BLaER1 (cell line): ENCODE results near the gene HNRNPU.

Source experiments
- H3K27ac ChIP-seq: shearing (Covaris generic); formaldehyde crosslinking; 2 replicates; pipeline ENCODE4 v1.8.1; 2022
- H3K27me3 ChIP-seq: shearing (Covaris generic); formaldehyde crosslinking; 2 replicates; pipeline ENCODE4 v1.8.1; 2022
- H3K36me3 ChIP-seq: shearing (Covaris generic); formaldehyde crosslinking; 2 replicates; pipeline ENCODE4 v1.8.1; 2022
- H3K4me1 ChIP-seq: shearing (Covaris generic); formaldehyde crosslinking; 2 replicates; pipeline ENCODE4 v1.8.1; 2022
- H3K4me2 ChIP-seq: shearing (Covaris generic); formaldehyde crosslinking; 2 replicates; pipeline ENCODE4 v1.8.1; 2022
- H3K4me3 ChIP-seq: shearing (Covaris generic); formaldehyde crosslinking; 2 replicates; pipeline ENCODE4 v1.8.1; 2022
- H3K9ac ChIP-seq: shearing (Covaris generic); formaldehyde crosslinking; 2 replicates; pipeline ENCODE4 v1.8.1; 2022
- H3K9me3 ChIP-seq: shearing (Covaris generic); formaldehyde crosslinking; 2 replicates; pipeline ENCODE4 v1.8.1; 2022
- H4K20me1 ChIP-seq: shearing (Covaris generic); formaldehyde crosslinking; 2 replicates; pipeline ENCODE4 v1.8.1; 2022
- Cebpa-rat ChIP-seq: shearing (Covaris generic); IDR thresholded peaks from 2 replicates; pipeline ENCODE4 v1.8.1; 2022

Gene HNRNPU

DNA sequence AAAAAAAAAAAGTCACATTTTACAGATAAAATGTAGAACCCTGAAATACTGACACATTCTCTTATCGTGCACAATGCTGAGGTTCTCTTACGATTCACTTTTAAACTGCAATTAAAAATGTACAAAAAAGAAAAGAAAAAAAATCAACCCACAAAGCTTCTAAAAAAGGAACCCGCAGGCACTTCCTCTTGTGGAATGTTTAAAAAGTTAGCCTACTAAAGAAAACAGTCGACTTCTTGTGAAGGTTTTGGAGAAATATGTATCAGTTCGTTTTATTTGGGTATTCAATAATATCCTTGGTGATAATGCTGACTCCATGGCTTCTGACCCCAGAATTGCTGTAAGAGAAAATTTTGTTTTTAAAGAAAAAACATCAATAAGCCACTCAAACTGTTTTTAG is 10.2 kb downstream of the HNRNPU start:
- Histone ChIP-seq H4K20me1 (peaks cover 100% of the 10 kb centered on the region), H3K27me3 (no peaks in the 10 kb centered on the region), H3K9me3 (no peaks in the 10 kb centered on the region), H3K4me1 (peaks cover 62% of the 10 kb centered on the region), H3K4me2 (peak overlapping the region; percentile 87), H3K36me3 (peaks cover 98% of the 10 kb centered on the region), H3K9ac (no peak overlapping the region; the same call in 1 of the 2 replicates), H3K27ac (no peak overlapping the region), H3K4me3 (no peak overlapping the region)
- no peak for TF ChIP-seq Cebpa-rat

DNA sequence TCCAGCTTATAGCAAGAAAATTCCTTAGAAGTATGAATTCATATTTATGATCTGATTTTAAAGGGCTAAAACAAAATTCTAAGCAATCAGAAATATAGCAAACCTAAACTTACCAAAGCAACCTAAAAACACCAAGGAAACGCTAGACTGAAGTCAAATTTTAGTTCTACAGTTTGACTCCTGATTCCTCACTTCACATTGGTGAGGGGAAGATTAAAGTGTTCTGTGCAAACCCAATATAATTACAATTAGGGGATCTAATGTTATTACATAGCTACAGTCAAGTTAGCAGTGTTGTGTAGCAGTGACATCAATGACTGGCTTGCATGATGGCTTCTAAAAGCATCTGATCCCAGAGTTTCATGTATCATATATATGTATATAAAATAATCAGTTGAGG is 11.6 kb downstream of the HNRNPU start:
- Histone ChIP-seq H4K20me1 (peaks cover 100% of the 10 kb centered on the region), H3K27ac (no peak overlapping the region), H3K4me2 (no peak overlapping the region), H3K4me1 (peaks cover 48% of the 10 kb centered on the region), H3K9me3 (no peaks in the 10 kb centered on the region), H3K27me3 (no peaks in the 10 kb centered on the region), H3K4me3 (no peak overlapping the region), H3K36me3 (peaks cover 98% of the 10 kb centered on the region), H3K9ac (no peak overlapping the region)
- no peak for TF ChIP-seq Cebpa-rat

DNA sequence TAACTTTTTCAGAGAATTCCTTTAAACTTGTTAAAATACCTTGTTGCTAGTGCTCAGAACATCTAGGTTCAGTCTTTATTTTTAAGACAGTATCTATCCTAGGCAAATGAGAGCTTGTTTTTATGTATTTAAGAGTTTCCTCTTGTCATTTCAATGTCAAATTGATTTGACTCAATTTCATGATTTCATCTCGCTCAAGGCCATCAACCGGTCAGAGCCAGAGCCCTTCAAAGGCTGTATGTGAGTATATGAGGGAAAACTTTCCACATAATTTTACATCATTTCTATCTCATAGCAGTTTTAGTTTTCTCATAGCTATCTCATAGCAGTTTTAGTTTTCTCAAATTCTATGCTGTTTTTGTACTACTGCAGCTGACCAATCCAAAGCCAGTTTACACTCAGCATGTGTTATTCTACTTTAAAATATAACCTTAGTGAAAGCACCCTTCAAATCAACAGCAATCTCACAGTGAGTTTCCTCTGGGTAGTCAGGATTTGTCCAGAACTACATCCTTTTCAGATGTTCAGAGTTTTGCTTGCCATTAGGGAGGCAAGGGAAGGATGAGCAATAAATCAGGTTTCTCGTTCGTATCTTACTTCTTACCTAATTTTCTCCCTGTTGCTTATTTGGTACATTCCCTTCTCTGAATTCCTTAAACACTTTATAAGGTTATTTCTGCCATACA is 12.7 kb downstream of the HNRNPU start:
- no peak for TF ChIP-seq Cebpa-rat
- Histone ChIP-seq H3K9ac (no peak overlapping the region), H3K4me1 (peaks cover 39% of the 10 kb centered on the region), H4K20me1 (peaks cover 100% of the 10 kb centered on the region), H3K36me3 (peaks cover 98% of the 10 kb centered on the region), H3K4me2 (no peak overlapping the region), H3K9me3 (no peaks in the 10 kb centered on the region), H3K4me3 (no peak overlapping the region), H3K27ac (no peak overlapping the region), H3K27me3 (no peaks in the 10 kb centered on the region)

DNA sequence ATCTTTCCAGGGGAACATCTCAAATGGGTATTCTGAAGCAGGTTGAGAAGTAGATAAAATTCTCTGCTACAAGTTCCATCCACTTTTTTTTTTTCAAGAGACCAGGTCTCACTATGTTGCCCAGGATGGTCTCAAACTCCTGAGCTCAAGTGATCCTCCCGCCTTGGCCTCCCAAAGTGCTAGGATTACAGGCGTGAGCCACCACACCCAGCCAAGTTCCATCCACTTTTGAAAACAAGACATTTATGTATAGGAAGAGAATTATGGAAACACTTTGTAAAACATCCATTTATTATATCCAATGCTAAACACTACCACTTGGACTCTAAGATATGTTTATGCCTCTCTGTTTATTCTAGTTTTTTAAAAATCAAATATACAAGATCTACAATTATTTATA is 13.4 kb downstream of the HNRNPU start:
- H3K4me2 ChIP-seq: no peak overlapping the region
- H4K20me1 ChIP-seq: peaks cover 100% of the 10 kb centered on the region
- no peak overlapping the region for H3K9ac ChIP-seq
- H3K4me3 ChIP-seq: no peak overlapping the region
- no peak for TF ChIP-seq Cebpa-rat
- peaks cover 98% of the 10 kb centered on the region for H3K36me3 ChIP-seq
- H3K27ac ChIP-seq: no peak overlapping the region
- peaks cover 39% of the 10 kb centered on the region for H3K4me1 ChIP-seq
- no peaks in the 10 kb centered on the region for H3K9me3 ChIP-seq
- no peaks in the 10 kb centered on the region for H3K27me3 ChIP-seq

DNA sequence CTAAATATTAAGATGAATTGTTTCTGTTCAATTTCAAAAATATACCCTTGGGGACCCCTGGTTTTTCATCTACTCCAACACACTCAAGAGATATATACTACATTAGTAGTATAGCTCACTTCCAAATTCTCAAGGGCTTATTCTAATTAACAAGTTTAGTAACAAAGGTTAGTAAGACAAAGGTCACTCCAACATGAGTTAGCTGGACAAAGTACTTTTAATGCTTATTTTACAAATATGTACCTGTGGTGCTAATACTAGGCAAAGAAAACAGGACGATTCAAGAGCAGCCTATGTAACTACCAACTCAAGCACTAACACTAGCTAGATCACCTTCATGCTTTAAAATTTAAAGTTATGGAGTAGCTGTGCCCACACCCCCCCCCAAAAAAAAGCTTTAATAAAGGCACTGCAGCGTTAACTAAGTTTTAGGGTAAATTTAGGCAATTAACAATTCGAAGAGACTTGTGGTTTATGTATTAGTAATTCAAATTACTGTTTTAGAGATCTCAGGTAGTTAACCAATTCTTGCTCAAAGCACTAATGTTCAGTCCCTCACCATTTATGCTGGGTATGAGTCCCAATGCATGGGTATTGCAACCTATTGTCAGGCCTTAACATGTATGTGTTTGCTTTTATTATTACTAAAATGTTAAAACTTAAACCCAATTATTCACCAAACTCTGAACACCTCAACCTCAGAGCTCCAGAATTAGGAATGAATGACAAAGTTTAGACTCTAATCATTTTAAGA is 14.1 kb downstream of the HNRNPU start:
- no peak overlapping the region for H3K4me3 ChIP-seq
- no peaks in the 10 kb centered on the region for H3K27me3 ChIP-seq
- no peak overlapping the region for H3K4me2 ChIP-seq
- no peak for TF ChIP-seq Cebpa-rat
- peaks cover 100% of the 10 kb centered on the region for H4K20me1 ChIP-seq
- peaks cover 98% of the 10 kb centered on the region for H3K36me3 ChIP-seq
- peaks cover 39% of the 10 kb centered on the region for H3K4me1 ChIP-seq
- no peak overlapping the region for H3K9ac ChIP-seq
- H3K9me3 ChIP-seq: no peaks in the 10 kb centered on the region
- no peak overlapping the region for H3K27ac ChIP-seq

DNA sequence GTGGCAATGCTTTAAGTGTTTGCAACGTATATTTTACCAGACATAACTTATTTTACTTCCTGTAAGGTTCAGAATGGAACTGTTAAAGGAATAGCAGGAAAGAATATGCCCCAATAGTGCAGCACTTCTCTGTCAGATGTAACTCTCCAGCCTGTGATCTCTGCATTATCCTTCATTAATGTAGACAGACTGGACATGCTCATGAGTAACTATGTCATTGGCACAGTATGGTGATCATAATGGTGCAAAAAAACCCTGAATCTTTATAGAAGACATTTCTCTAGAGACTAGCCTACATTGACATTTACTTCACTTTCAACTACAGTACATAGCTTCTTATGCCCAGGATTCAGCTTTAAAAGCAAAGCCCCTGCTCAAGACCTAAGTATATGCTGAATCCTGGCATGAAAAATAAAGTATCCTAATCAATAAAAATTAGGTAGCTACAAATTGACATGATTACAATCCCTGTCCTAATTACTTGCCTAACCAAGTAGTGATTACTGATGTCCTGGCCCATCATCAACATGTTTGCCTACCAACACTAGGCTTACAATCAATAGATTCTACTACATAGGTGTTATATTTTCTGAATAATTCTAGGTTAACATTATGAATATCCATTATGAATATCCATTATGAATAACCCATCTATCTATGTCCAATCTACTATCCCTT is 15.0 kb downstream of the HNRNPU start:
- no peak for TF ChIP-seq Cebpa-rat
- Histone ChIP-seq H3K4me2 (no peak overlapping the region), H3K27ac (no peak overlapping the region), H3K4me3 (no peak overlapping the region), H3K9me3 (no peaks in the 10 kb centered on the region), H3K27me3 (no peaks in the 10 kb centered on the region), H3K4me1 (peaks cover 39% of the 10 kb centered on the region), H3K36me3 (peaks cover 100% of the 10 kb centered on the region), H3K9ac (no peak overlapping the region), H4K20me1 (peaks cover 100% of the 10 kb centered on the region)

DNA sequence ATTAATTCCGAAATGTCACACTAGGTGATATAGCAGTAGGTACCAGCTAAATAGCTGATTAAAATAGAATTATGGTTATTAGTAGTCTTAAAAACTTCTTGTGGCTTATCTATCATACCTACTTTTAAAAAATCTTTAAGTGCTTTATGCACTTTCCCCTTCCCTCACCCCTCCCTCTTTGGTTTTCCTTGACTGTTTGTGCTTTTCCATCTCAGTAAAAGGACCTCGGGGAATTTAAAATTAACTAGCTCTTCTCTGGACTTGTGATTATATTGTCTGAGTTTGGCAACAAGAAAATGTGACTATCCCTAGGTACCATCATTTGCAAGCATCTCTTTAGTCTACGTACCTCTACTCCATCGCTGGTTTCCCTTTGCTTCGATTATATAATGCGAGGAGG is 17.7 kb downstream of the HNRNPU start:
- H3K9me3 ChIP-seq: no peaks in the 10 kb centered on the region
- H3K9ac ChIP-seq: no peak overlapping the region
- H3K4me1 ChIP-seq: peaks cover 52% of the 10 kb centered on the region
- H3K4me2 ChIP-seq: 0 out of 2 replicates have a peak overlapping the region, but pooled peaks have one; percentile 2
- H3K36me3 ChIP-seq: peaks cover 100% of the 10 kb centered on the region
- no peaks in the 10 kb centered on the region for H3K27me3 ChIP-seq
- H3K27ac ChIP-seq: no peak overlapping the region
- peaks cover 98% of the 10 kb centered on the region for H4K20me1 ChIP-seq
- TF ChIP-seq Cebpa-rat: no peak
- H3K4me3 ChIP-seq: no peak overlapping the region

DNA sequence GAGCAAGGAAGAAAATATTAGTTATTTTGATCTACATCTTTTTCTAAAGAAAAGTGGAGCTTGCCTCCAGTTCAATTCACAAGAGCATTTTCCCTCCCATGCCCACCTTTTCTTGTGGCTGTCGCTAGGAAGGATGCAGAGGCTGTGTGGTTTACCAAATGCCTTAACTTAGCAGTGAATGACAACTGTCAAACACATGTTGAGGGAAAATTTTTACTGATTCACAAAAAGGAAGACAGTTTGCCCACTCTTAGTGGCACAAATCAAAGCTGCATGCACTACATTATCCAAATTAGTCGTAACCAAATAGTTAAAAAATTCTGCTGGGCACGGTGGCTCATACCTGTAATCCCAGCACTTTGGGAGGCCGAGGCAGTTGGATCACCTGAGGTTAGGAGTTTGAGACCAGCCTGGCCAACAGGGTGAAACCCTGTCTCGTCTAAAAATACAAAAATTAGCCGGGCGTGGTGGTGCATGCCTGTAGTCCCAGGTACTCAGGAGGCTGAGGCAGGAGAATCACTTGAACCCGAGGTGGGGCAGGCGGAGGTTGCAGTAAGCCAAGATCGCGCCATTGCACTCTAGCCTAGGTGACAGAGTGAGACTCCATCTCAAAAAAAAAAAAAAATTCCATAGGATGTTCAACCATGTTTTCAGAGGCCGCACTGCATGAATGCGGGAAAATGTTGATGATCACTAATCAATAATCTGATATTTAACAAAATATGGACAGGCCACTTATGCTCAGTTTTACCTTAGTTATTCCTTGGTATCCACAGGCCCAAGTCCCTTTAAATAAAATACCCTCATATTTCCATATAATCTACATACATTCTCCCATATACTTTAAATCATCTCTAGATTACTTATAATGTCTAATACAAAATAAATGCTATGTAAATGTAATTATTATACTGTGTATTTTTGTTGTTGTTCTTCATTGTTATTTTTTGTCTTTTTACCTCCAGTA is 19.9 kb downstream of the HNRNPU start:
- Histone ChIP-seq H3K9me3 (no peaks in the 10 kb centered on the region), H3K27ac (peak overlapping the region; percentile 19), H3K27me3 (no peaks in the 10 kb centered on the region), H4K20me1 (peaks cover 96% of the 10 kb centered on the region), H3K4me2 (peak overlapping the region; percentile 69), H3K9ac (0 out of 2 replicates have a peak overlapping the region, but pooled peaks have one; percentile 35), H3K4me3 (0 out of 2 replicates have a peak overlapping the region, but pooled peaks have one; percentile 4), H3K36me3 (peaks cover 100% of the 10 kb centered on the region), H3K4me1 (peaks cover 72% of the 10 kb centered on the region)
- no peak for TF ChIP-seq Cebpa-rat
